Stimulated activated memory B cell treated with anti-CD40 and anti-IgM and Interleukin-4, amounts not matched to agents 10 μg/mL and 1 μg/mL and 100 μg/mL, for 72 hours (primary cell): ENCODE data around the gene LRRC23.
A peak's percentile ranks its signal among the peaks of the same experiment; 100 is the strongest.

ENCODE experiments used
- ATAC-seq: fragments of 150-1000 bp; cut with Tn5 transposase; 2 replicates; pipeline ENCODE4 v1.10.0; 2021
- H3K27ac Mint-ChIP-seq: one replicate; pipeline ENCODE4 v1.8.0; 2022; ENCODE audit warnings: mild to moderate bottlenecking, mixed read lengths
- H3K27me3 Mint-ChIP-seq: one replicate; pipeline ENCODE4 v1.8.0; 2022; ENCODE audit warnings: mixed read lengths
- H3K36me3 Mint-ChIP-seq: one replicate; pipeline ENCODE4 v1.8.0; 2022; ENCODE audit warnings: mixed read lengths
- H3K4me1 Mint-ChIP-seq: one replicate; pipeline ENCODE4 v1.8.0; 2022; ENCODE audit warnings: mixed read lengths
- H3K4me3 Mint-ChIP-seq: one replicate; pipeline ENCODE4 v1.8.0; 2022; ENCODE audit warnings: mild to moderate bottlenecking, moderate library complexity, mixed read lengths
- H3K9me3 Mint-ChIP-seq: one replicate; pipeline ENCODE4 v1.8.0; 2022; ENCODE audit warnings: mixed read lengths

The LRRC23 gene

DNA sequence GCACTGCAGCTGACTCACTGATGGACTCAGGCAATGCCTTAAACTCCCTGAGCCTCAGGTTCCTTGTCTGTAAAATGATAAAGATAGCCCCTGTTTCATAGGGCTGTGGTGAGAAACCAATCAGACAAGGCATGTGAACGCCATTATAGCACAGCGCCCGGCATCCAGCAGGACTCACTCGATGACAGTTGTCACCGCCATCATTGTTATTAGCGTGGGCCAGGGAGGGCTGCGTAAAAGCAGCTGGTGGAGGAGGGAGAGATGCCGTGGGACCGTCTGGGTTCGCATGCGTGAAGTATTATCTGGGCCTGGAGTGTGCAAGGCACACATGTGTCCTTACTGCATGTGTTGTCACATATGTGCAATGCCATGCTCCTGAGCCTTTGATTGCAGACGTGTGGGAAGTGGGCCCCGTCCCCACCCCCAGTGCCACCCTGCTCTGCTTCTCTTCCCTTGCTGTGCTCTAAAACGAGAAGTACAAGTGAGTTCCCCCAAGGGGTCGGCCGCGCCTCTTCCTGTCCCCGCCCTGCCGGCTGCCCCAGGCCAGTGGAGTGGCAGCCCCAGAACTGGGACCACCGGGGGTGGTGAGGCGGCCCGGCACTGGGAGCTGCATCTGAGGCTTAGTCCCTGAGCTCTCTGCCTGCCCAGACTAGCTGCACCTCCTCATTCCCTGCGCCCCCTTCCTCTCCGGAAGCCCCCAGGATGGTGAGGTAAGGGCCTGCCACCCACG, 46.4 kb downstream of the LRRC23 start, which contains the start of gene PTPN6:
PTPN6 (plus strand) TSS at position 546 of the 730 bp plus-strand sequence; CDS start at position 703, 157 bp downstream.
- H3K4me1 Mint-ChIP-seq = peaks cover 88% of the 10 kb centered on the region

DNA sequence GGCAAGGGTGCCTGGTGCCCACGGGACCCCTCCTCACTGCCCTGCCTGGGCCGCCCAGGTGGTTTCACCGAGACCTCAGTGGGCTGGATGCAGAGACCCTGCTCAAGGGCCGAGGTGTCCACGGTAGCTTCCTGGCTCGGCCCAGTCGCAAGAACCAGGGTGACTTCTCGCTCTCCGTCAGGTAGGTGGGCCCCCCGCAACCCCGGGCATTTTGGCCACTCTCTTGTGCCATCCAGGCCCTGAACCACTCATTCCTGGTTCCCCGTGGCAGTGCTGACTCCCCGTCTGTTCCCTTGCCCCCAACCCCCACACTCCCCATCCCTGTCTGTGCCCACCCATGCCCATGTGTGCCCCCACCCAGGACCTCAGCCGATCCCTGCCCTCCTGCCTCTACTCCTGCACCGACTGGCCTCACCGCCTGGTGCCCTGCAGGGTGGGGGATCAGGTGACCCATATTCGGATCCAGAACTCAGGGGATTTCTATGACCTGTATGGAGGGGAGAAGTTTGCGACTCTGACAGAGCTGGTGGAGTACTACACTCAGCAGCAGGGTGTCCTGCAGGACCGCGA, 47.0 kb downstream of the LRRC23 start:
- Mint-ChIP-seq H3K36me3 (peaks cover 52% of the 10 kb centered on the region), H3K4me3 (peak overlapping the region; percentile 96), H3K9me3 (no peaks in the 10 kb centered on the region), H3K27me3 (no peaks in the 10 kb centered on the region), H3K4me1 (peaks cover 88% of the 10 kb centered on the region), H3K27ac (peak overlapping the region; percentile 98)
- no peak for ATAC-seq

More for the DNA sequence above, 46.4 kb downstream of the LRRC23 start, which contains the start of gene PTPN6:
- Mint-ChIP-seq H3K27me3 (no peaks in the 10 kb centered on the region), H3K4me3 (peak within 1 kb of the TSS; percentile 96), H3K36me3 (peaks cover 45% of the 10 kb centered on the region), H3K27ac (peak within 1 kb of the TSS; percentile 98), H3K9me3 (no peaks in the 10 kb centered on the region)
- peak; percentile 72 for ATAC-seq

DNA sequence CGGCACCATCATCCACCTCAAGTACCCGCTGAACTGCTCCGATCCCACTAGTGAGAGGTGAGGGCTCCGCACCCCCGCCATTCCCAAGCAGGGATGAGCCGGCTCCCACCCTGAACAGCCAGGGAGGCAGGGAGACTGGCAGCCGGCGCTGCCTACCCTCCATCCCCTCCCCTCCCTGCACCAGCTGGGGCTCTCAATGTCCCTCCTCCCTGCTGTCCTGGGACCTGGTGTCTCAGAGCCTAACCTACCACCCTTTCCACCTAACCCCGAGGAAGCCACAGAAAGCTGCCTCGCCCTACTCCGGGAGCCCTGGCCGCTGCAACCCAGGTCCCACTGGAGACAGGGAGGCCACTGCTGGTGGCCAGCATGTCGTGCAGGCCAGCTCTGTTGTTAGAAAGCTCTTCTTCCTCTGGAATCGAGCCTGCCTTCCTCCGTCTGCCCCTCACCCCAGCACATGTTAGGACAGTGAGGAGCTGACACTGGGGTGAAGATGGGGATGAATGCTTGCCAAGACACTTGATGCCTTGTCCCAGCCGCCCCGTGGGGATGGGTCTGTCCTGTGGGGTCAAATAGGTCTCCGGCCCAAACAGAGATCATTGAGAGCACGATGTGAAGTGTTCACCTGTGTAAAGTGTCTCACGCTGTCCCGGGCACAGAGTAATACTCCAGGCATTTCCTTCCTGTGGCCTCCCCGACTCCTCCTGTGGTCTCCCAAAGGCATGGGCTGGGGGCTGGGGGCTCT, 47.7 kb downstream of the LRRC23 start:
- no peaks in the 10 kb centered on the region for H3K27me3 Mint-ChIP-seq
- H3K36me3 Mint-ChIP-seq = peaks cover 58% of the 10 kb centered on the region
- H3K27ac Mint-ChIP-seq = peak overlapping the region; percentile 98
- H3K4me1 Mint-ChIP-seq = peaks cover 88% of the 10 kb centered on the region
- ATAC-seq = no peak
- H3K9me3 Mint-ChIP-seq = no peaks in the 10 kb centered on the region
- H3K4me3 Mint-ChIP-seq = peak overlapping the region; percentile 96

GRCh38 chr12:6952863-6953441, 48.3 kb downstream of the LRRC23 start:
- no peaks in the 10 kb centered on the region for H3K9me3 Mint-ChIP-seq
- peak overlapping the region; percentile 96 for H3K4me3 Mint-ChIP-seq
- ATAC-seq = no peak
- no peaks in the 10 kb centered on the region for H3K27me3 Mint-ChIP-seq
- H3K4me1 Mint-ChIP-seq = peaks cover 88% of the 10 kb centered on the region
- peaks cover 59% of the 10 kb centered on the region for H3K36me3 Mint-ChIP-seq
- H3K27ac Mint-ChIP-seq = peak overlapping the region; percentile 98

DNA sequence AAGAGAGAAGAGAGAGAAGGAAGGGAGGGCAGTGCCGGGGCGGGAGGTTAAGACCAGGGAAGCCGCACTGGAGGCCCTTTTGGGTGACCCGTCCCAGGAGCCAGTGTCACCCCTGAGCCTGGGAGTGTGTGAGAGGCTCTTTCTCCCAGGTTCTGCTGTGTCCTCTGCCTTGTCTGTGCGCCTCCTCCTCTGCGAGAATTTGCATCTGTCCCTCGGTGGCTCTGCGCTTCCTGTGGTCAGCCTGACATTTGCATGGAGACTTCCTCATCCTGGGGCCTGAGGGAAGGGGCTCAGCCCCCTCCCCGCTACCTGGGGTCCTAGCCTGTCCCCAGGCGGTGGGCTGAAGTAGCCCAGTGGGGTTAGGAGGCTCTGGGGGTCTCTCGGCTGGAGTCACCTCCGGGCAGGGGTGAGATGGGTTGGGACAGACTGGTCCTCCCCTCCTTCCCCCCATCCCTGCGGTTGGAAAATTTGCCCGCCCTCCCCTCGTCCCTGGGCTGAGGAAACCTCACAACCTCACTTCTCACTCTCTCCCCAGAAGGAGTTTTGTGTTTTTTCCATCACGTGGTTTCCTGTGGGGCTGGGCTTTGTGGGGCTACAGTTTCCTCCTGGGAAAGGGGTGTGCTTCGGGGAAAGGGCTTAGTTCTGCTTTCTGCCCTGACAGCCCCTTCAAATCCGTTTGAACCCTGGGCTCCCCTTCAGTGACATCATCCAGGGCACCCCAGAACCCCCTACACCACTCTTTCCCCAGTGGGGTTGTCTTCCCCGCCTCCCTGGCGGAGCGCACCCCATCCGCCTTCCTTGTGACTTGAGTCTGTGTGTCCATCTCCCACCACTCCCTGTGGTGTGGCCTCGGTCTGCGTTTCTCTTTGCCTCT, 49.1 kb downstream of the LRRC23 start:
- H3K27me3 Mint-ChIP-seq = no peaks in the 10 kb centered on the region
- H3K36me3 Mint-ChIP-seq = peaks cover 65% of the 10 kb centered on the region
- H3K4me3 Mint-ChIP-seq = peak overlapping the region; percentile 96
- H3K4me1 Mint-ChIP-seq = peaks cover 88% of the 10 kb centered on the region
- no peaks in the 10 kb centered on the region for H3K9me3 Mint-ChIP-seq
- peak overlapping the region; percentile 98 for H3K27ac Mint-ChIP-seq
- peak; percentile 68 for ATAC-seq

GRCh38 chr12:6954316-6955107, 49.9 kb downstream of the LRRC23 start:
- Mint-ChIP-seq H3K27me3 (no peaks in the 10 kb centered on the region), H3K4me1 (peaks cover 88% of the 10 kb centered on the region), H3K4me3 (peak overlapping the region; percentile 96), H3K27ac (peak overlapping the region; percentile 98), H3K36me3 (peaks cover 73% of the 10 kb centered on the region), H3K9me3 (no peaks in the 10 kb centered on the region)
- no peak for ATAC-seq

DNA sequence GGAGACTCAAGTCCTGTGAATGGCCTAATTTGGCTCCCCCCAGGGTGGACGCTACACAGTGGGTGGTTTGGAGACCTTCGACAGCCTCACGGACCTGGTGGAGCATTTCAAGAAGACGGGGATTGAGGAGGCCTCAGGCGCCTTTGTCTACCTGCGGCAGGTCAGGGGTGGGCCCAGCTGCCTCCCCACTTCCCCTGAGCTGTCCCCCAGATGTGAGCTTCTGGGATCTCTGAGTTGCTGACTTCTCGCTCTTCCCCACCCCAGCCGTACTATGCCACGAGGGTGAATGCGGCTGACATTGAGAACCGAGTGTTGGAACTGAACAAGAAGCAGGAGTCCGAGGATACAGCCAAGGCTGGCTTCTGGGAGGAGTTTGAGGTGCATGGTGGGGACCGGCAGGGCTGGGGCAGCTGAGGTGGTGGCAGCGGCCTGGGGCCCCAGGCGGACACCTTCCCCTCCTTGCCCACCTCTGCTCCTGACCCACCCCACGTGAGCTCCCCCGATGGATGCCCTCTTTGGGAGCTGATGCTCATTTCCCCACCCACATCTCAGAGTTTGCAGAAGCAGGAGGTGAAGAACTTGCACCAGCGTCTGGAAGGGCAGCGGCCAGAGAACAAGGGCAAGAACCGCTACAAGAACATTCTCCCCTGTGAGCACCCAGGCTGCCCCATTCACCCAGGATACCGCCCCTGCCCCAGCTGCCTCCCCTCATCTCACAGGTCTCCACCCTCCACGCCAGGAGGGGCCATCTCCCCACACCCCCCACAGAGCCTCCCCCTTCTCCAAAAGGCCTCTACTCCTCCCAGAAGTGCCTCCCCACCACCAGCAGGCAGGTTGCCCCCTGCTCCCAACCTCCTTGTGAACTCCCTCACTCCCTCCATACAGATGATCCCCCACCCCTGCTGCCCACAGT, 50.7 kb downstream of the LRRC23 start:
- Mint-ChIP-seq H3K9me3 (no peaks in the 10 kb centered on the region), H3K4me1 (peaks cover 88% of the 10 kb centered on the region), H3K36me3 (peaks cover 80% of the 10 kb centered on the region), H3K27ac (peak overlapping the region; percentile 98), H3K27me3 (no peaks in the 10 kb centered on the region), H3K4me3 (peak overlapping the region; percentile 96)
- ATAC-seq = no peak

DNA sequence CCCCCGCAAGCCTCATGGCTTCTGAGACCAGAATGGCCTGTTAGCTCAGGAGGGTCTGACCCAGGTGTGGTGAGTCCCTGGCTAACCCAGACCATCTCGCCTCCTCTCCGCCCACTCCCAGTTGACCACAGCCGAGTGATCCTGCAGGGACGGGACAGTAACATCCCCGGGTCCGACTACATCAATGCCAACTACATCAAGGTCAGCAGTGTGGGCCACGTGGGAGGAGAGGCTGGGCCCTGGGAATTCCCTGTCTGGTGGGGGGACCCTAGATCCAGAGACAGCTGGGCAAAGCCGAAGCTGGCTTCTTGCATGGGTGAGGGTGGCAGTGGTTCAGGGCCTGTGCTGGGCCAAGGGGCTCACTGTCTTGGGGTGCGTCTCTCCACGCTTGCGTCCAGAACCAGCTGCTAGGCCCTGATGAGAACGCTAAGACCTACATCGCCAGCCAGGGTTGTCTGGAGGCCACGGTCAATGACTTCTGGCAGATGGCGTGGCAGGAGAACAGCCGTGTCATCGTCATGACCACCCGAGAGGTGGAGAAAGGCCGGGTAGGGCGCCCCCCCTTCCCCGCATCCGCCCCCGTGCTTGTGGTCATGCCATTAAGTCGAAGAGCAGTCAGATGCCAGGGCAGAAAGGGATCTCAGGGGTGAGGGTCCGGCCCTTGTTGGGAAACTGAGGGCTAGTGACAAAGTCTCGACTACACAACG, 51.6 kb downstream of the LRRC23 start:
- peak overlapping the region; percentile 96 for H3K4me3 Mint-ChIP-seq

GRCh38 chr12:6957151-6957701, 52.6 kb downstream of the LRRC23 start:
- peaks cover 98% of the 10 kb centered on the region for H3K4me1 Mint-ChIP-seq
- peak overlapping the region; percentile 96 for H3K4me3 Mint-ChIP-seq
- peak overlapping the region; percentile 98 for H3K27ac Mint-ChIP-seq
- H3K9me3 Mint-ChIP-seq = no peaks in the 10 kb centered on the region
- ATAC-seq = no peak
- no peaks in the 10 kb centered on the region for H3K27me3 Mint-ChIP-seq
- peaks cover 76% of the 10 kb centered on the region for H3K36me3 Mint-ChIP-seq

More for the DNA sequence above, 51.6 kb downstream of the LRRC23 start:
- peaks cover 83% of the 10 kb centered on the region for H3K36me3 Mint-ChIP-seq
- peaks cover 88% of the 10 kb centered on the region for H3K4me1 Mint-ChIP-seq
- H3K27me3 Mint-ChIP-seq = no peaks in the 10 kb centered on the region
- ATAC-seq = no peak
- no peaks in the 10 kb centered on the region for H3K9me3 Mint-ChIP-seq
- peak overlapping the region; percentile 98 for H3K27ac Mint-ChIP-seq

GRCh38 chr12:6957741-6958608, 53.4 kb downstream of the LRRC23 start:
- peak overlapping the region; percentile 98 for H3K27ac Mint-ChIP-seq
- H3K27me3 Mint-ChIP-seq = no peaks in the 10 kb centered on the region
- H3K4me3 Mint-ChIP-seq = peak overlapping the region; percentile 96
- ATAC-seq = no peak
- H3K4me1 Mint-ChIP-seq = peaks cover 99% of the 10 kb centered on the region
- no peaks in the 10 kb centered on the region for H3K9me3 Mint-ChIP-seq
- H3K36me3 Mint-ChIP-seq = peaks cover 68% of the 10 kb centered on the region

DNA sequence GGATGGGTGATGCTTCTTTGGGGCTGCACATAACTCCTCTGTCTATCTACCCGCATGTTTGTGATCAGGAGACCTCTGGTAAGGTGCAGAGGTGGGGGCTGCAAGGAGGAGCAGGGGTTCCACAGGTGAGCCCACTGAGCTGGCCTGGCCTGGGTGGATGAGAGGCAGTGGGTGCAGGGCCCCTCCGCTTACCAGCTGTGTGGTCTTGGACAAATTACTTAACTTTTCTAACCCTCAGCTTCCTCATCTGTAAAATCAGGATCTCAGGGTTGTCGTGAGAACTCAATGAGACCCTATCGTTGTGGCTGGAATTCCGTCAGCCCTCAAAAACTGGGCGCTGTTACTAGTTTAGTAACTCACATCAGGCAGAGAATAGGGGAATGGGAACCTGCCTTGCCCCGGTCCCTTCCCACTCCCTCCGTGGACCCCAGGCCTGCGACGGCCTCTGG, 54.0 kb downstream of the LRRC23 start:
- H3K9me3 Mint-ChIP-seq = no peaks in the 10 kb centered on the region
- no peaks in the 10 kb centered on the region for H3K27me3 Mint-ChIP-seq
- no peak for ATAC-seq
- peak overlapping the region; percentile 98 for H3K27ac Mint-ChIP-seq
- peak overlapping the region; percentile 96 for H3K4me3 Mint-ChIP-seq
- peaks cover 62% of the 10 kb centered on the region for H3K36me3 Mint-ChIP-seq
- peaks cover 96% of the 10 kb centered on the region for H3K4me1 Mint-ChIP-seq
